Tibial artery (tissue), 4 donors: ENCODE data around the gene NENF.
"Not testable (repeated sequence)": the region's sequence is repeated elsewhere in the genome, so short reads cannot be mapped to it uniquely, and the experiment has no call there.

Experiments
- DNase-seq, 2 donors: peaks; one replicate each; pipeline ENCODE4 v3.0.0-alpha.2; 2019
- H3K27ac ChIP-seq, 2 donors: fragments of 200-600 bp; sonication (generic) in 1 of 2; 1 replicate in 1 of 2; 2 replicates in 1 of 2; pipeline ENCODE4 v1.5.1; 2018 to 2019; ENCODE audit warnings: mild to moderate bottlenecking in 1 of 2
- H3K27me3 ChIP-seq, 2 donors: fragments of 200-600 bp; sonication (generic) in 1 of 2; one replicate each; pipeline versions ENCODE4 v1.5.1 to v1.6.0; 2016 to 2019
- H3K36me3 ChIP-seq, 3 donors: fragments of 200-600 bp; sonication (generic) in 2 of 3; one replicate each; pipeline ENCODE4 v1.5.1; 2016 to 2019; ENCODE audit warnings: mild to moderate bottlenecking in 2 of 3
- H3K4me1 ChIP-seq, 4 donors: fragments of 200-600 bp; sonication (generic) in 2 of 4; 1 replicate in 3 of 4; 2 replicates in 1 of 4; pipeline ENCODE4 v1.5.1; 2016 to 2019
- H3K4me3 ChIP-seq, 2 donors: fragments of 200-600 bp; sonication (generic) in 1 of 2; 1 replicate in 1 of 2; 2 replicates in 1 of 2; pipeline ENCODE4 v1.5.1; 2018 to 2019; ENCODE audit warnings: mild to moderate bottlenecking in 2 of 2
- H3K9me3 ChIP-seq, 3 donors: fragments of 200-600 bp; sonication (generic) in 1 of 3; one replicate each; pipeline ENCODE4 v1.5.1; 2016 to 2019
- intact Hi-C: fragments of 100-400 bp; cut with DNase I; formaldehyde crosslinking; loops from one replicate; pipeline ENCODE4 v1.15.0; 2023; ENCODE audit warnings: low total_unique reads
- TF ChIP-seq, protein P1 (sequence below), 2 experiments: fragments of 200-600 bp in 1 of 2; fragments of 450-650 bp in 1 of 2; IDR thresholded peaks; one replicate each; pipeline ENCODE4 v1.5.1; 2017 to 2019; ENCODE audit warnings: antibody characterized with exemption in 2 of 2, mild to moderate bottlenecking in 1 of 2, moderate library complexity in 1 of 2

The NENF gene

DNA sequence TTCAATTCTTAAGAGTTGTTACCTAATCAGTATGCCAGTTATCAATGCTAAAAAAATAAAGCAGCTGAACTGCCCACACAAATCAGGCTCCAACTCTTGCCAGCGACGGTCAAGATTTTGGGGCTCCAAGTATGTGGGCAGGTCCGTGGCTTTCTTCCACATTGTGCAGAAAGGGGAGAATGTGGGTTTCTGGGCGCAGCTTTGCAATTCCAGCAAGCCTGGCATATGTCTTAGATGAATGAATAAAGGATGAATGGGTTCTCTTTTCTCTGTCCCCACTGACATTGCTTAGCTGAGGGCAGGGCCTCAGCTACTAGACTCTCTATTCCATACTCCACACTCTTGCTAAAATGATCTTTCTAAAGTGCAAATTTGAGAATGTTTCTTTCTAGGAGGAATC lies 42.4 kb downstream of the NENF start:
- intact Hi-C loops, result loop anchor here (10.0 kb wide), 2 partner anchors 140 to 320 kb away; partner anchors contain the start of genes NSL1 and TATDN3
- no peak for DNase-seq
- TF ChIP-seq, protein P1, sequence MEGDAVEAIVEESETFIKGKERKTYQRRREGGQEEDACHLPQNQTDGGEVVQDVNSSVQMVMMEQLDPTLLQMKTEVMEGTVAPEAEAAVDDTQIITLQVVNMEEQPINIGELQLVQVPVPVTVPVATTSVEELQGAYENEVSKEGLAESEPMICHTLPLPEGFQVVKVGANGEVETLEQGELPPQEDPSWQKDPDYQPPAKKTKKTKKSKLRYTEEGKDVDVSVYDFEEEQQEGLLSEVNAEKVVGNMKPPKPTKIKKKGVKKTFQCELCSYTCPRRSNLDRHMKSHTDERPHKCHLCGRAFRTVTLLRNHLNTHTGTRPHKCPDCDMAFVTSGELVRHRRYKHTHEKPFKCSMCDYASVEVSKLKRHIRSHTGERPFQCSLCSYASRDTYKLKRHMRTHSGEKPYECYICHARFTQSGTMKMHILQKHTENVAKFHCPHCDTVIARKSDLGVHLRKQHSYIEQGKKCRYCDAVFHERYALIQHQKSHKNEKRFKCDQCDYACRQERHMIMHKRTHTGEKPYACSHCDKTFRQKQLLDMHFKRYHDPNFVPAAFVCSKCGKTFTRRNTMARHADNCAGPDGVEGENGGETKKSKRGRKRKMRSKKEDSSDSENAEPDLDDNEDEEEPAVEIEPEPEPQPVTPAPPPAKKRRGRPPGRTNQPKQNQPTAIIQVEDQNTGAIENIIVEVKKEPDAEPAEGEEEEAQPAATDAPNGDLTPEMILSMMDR (IDR thresholded peaks at IDR 0.05), result no peak
- Histone ChIP-seq H3K4me3 (no peak overlapping the region), H3K27ac (no peak overlapping the region), H3K4me1 (peaks cover 0 to 19% (median 8%) of the 10 kb centered on the region in 4 donors), H3K9me3 (no peaks in the 10 kb centered on the region), H3K27me3 (no peaks in the 10 kb centered on the region), H3K36me3 (no peaks in the 10 kb centered on the region)

DNA sequence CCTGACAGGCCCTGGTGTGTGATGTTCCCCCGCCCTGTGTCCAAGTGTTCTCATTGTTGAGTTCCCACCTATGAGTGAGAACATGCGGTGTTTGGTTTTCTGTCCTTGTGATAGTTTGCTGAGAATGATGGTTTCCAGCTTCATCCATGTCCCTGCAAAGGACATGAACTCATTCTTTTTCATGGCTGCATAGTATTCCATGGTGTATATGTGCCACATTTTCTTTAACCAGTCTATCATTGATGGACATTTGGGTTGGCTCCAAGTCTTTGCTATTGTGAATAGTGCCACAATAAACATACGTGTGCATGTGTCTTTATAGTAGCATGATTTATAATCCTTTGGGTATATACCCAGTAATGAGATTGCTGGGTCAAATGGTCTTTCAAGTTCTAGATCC lies 43.1 kb downstream of the NENF start:
- H3K36me3 ChIP-seq, result not testable (repeated sequence)
- peaks cover 0 to 17% (median 5%) of the 10 kb centered on the region in 4 donors for H3K4me1 ChIP-seq
- intact Hi-C loops, result loop anchor here (10.0 kb wide), 2 partner anchors 139 to 319 kb away; partner anchors contain the start of genes NSL1 and TATDN3

DNA sequence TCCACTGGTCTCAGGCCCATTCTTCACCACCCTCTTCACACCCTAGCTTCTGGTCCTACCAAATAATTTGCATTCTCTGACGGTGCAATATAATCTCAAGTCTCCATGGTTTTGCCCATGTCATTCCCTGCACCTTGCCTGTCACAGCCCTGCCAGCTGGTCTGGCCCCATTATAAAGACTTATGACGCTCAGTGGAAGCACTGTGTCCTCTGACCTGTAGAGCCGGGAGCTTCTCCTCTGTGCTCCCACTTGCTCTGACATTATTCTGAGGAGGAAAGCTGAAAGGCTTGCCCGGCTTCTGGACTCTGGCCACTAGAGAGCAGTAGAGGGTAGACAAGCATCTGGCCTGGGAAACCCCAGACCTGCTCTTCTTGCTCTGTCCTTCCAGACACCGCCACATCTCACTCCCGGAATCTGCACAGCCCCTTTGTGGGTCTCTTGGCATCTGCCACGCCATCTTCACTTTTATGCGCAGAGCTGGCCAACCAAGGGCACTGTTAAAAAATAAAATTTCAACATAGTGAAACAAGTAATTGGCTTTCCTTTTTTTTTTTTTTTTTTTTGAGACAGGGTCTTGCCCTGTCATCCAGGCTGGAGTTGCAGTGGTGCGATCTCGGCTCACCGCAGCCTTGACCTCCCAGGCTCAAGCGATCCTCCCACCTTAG lies 44.4 kb downstream of the NENF start:
- TF ChIP-seq, protein P1 (IDR thresholded peaks at IDR 0.05), result peak; percentile 83 to 89
- peaks cover 0 to 28% (median 15%) of the 10 kb centered on the region in 4 donors for H3K4me1 ChIP-seq
- intact Hi-C loops, result loop anchor here (10.0 kb wide), 2 partner anchors 138 to 318 kb away; partner anchors contain the start of genes NSL1 and TATDN3
- no peaks in the 10 kb centered on the region for H3K36me3 ChIP-seq
- H3K9me3 ChIP-seq, result no peaks in the 10 kb centered on the region
- no peaks in the 10 kb centered on the region for H3K27me3 ChIP-seq
- no peak overlapping the region for H3K4me3 ChIP-seq
- no peak overlapping the region for H3K27ac ChIP-seq
- peak; percentile 85 to 91 for DNase-seq

More for the DNA sequence above, 43.1 kb downstream of the NENF start:
- not testable (repeated sequence) for H3K27me3 ChIP-seq, DNase-seq, H3K27ac ChIP-seq, H3K9me3 ChIP-seq, H3K4me3 ChIP-seq

DNA sequence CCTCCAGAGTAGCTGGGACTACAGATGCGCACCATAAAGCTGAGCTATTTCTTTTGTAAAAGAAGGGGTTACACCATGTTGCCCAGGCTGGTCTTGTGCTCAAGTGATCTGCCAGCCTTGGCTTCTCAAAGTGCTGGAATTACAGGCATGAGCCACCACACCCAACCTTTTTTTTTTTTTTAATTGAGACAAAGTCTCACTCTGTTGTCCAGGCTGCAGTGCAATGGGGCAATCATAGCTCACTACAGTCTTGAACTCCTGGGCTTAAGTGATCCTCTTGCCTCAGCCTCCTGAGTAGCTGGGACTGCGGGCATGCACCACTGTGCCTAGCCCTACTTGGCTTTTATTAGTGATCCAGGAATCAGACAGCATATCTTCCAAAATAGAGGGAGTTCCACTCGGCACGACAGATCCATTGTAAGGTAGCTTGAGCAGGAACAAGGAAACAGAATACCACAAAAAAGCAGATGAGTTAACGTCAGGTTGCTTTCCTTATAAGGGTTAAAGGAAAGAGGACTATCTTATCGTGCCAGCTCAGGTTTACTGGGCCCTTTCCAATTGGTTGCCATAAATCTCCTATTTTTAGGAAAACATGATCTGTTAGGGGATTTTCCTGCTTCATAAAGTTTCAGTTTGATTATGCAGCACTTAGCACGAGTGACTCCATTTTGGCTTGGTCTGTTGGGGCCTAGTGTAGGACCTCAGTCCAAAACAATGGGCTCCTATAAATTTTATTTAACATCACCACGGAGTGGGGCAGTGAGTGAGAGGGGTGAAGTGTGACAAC lies 45.2 kb downstream of the NENF start:
- intact Hi-C loops, result loop anchor here (10.0 kb wide), 2 partner anchors 137 to 317 kb away; partner anchors contain the start of genes NSL1 and TATDN3
- no peak overlapping the region for H3K27ac ChIP-seq

DNA sequence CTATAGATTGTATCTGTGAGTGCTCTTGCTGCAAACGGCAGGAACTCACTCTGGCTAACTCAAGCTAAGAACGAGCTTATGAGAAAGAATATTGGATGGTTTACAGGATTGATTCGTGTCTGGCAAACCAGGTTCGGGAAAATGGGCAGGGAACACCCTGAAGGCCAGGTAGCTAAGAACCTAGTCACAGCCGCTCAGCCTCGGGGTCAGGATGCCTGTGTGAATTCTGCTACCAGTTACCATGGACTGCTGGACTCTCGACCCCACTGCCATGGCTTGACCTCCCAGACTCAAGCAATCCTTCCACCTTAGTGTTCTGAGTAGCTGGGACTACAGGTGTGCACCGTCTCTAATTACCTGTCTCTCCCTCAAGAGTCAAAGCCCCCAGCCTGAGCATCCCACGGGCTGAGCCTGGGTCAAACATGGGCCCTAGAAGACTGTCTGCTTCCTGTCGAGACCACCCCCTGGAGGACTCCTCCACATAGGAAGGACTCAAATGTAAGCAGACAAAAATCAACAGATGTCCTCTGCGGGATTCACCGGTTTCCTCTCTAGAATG lies 45.8 kb downstream of the NENF start:
- H3K27ac ChIP-seq, result no peak overlapping the region
- DNase-seq, result peak in 1 of 2 donors; percentile 60
- no peaks in the 10 kb centered on the region for H3K36me3 ChIP-seq
- H3K4me3 ChIP-seq, result no peak overlapping the region
- H3K27me3 ChIP-seq, result no peaks in the 10 kb centered on the region
- peaks cover 0 to 41% (median 17%) of the 10 kb centered on the region in 4 donors for H3K4me1 ChIP-seq
- TF ChIP-seq, protein P1 (IDR thresholded peaks at IDR 0.05), result no peak
- intact Hi-C loops, result loop anchor here (10.0 kb wide), 2 partner anchors 136 to 316 kb away; partner anchors contain the start of genes NSL1 and TATDN3
- H3K9me3 ChIP-seq, result no peaks in the 10 kb centered on the region

More for the DNA sequence above, 45.2 kb downstream of the NENF start:
- DNase-seq, result peak in 1 of 2 donors; percentile 28
- TF ChIP-seq, protein P1 (IDR thresholded peaks at IDR 0.05), result no peak
- H3K4me3 ChIP-seq, result no peak overlapping the region
- H3K4me1 ChIP-seq, result peaks cover 0 to 36% (median 17%) of the 10 kb centered on the region in 4 donors
- no peaks in the 10 kb centered on the region for H3K36me3 ChIP-seq
- no peaks in the 10 kb centered on the region for H3K27me3 ChIP-seq
- H3K9me3 ChIP-seq, result no peaks in the 10 kb centered on the region
